Muscle layer of duodenum (tissue), 2 donors: ENCODE data around the gene THRB.

Experiments used
- H3K27ac ChIP-seq: one replicate; pipeline ENCODE4 v1.7.0; 2013; ENCODE audit warnings: mild to moderate bottlenecking, low read length
- H3K27me3 ChIP-seq: one replicate; pipeline ENCODE4 v1.7.0; 2013; ENCODE audit warnings: low read depth, mild to moderate bottlenecking, control low read depth, low read length
- H3K36me3 ChIP-seq, 2 donors: one replicate each; pipeline ENCODE4 v1.7.0; 2013; ENCODE audit warnings: low read length in 2 of 2, control low read depth in 1 of 2, mild to moderate bottlenecking in 1 of 2; ENCODE audit not compliant: insufficient read depth in 2 of 2, control insufficient read depth in 1 of 2
- H3K4me1 ChIP-seq, 2 donors: one replicate each; pipeline ENCODE4 v1.7.0; 2013; ENCODE audit warnings: low read length in 2 of 2, mild to moderate bottlenecking in 2 of 2, control low read depth in 1 of 2, moderate library complexity in 1 of 2; ENCODE audit not compliant: insufficient read depth in 2 of 2, control insufficient read depth in 1 of 2
- H3K4me3 ChIP-seq, 2 donors: one replicate each; pipeline ENCODE4 v1.7.0; 2013; ENCODE audit warnings: low read length in 2 of 2, low read depth in 1 of 2, mild to moderate bottlenecking in 1 of 2
- H3K9me3 ChIP-seq, 2 donors: one replicate each; pipeline ENCODE4 v1.7.0; 2013; ENCODE audit warnings: low read length in 2 of 2, control low read depth in 1 of 2, mild to moderate bottlenecking in 1 of 2; ENCODE audit not compliant: control insufficient read depth in 1 of 2
- donor health status: healthy.

THRB gene

DNA sequence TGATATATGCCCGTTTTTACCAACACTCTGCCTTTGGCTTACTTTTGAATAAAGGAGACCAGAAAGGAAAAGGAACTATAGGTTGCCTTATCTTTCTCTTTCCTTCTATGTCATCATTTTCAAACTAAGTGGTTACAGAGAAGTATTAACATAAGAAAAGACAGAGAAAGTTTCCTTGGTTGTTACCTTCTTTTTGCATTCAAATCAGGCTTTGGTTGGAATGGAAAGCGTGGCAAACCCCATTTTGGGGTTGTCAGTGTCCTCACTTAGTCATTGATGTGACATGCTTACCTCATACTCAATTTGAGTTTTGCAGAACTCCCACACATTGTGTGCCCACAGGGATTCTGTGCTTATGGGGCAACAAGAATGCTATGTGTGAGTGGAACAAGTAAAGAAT lies 3.7 kb upstream of the THRB start:
- no peaks in the 10 kb centered on the region for H3K36me3 ChIP-seq
- no peaks in the 10 kb centered on the region for H3K27me3 ChIP-seq

DNA sequence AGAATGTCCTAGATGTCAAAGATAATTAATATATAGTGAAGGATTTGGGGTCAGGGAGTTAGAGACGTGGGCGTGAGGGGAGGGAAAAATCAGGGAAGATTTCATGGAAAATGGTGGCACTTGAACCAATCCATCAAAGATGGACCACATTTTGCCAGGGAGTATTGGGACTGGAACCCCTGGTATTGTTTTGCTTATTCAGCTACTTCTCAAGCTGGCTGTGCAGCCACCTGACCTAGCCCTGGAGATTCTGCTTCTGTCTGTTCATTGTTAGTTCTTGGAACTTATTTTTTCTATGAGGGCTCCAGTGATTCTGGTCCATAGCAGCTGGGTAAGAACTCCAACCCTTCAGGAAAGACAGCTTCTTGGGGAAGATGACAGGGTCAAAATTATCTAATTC lies 3.3 kb upstream of the THRB start:
- Histone ChIP-seq H3K27ac (no peak overlapping the region), H3K4me3 (no peak overlapping the region), H3K36me3 (no peaks in the 10 kb centered on the region), H3K27me3 (no peaks in the 10 kb centered on the region), H3K4me1 (peaks cover 0 to 4% of the 10 kb centered on the region in 2 donors), H3K9me3 (no peaks in the 10 kb centered on the region)

More for the DNA sequence above, 3.7 kb upstream of the THRB start:
- peaks cover 0 to 4% of the 10 kb centered on the region in 2 donors for H3K4me1 ChIP-seq
- no peak overlapping the region for H3K4me3 ChIP-seq
- H3K9me3 ChIP-seq = no peaks in the 10 kb centered on the region
- no peak overlapping the region for H3K27ac ChIP-seq

DNA sequence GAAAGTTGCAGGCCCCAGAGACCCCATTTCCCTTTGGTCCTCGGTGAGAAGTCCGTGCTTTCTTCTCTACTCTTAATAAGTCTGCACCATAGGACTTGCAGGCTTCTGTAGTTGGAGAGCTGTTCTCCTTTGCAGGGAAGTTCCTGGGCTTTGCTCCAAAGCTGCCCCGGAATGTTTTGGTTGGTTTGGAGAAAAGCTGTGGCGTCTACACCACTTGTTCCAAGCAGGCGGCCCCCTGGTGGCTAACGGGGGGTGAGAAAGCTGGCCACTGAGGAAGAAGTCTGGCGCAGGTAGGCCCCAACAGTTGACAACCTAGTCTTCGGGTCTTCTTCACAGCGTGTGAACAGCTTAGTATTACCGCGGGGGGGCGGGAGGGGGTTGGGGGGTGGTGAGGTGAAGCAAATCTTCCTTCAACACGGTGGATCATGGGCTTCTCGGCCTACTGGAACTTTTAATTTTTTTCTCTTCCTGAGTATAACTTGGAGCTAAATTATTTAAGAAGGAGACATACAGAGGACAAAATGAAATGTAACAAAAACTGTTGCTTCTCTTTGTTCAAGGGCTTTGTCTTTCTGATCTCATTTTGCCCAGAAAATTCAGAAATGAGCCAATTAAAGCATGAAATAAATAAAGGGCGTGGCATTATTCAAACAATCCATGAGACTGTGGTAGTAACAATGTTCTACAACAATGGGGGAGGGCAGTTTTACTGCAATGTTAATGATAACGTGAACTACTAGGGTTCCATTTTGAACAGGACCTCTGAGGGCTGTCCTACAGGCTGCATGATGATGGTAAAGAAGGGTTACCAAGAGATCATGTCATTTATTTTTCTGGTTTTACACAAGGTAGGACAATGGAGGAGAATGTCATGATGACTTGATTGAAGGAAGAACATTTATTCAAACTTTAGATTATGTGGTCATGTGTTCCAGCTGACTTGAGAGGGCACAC lies 2.2 kb upstream of the THRB start:
- Histone ChIP-seq H3K4me3 (no peak overlapping the region), H3K4me1 (peaks cover 0 to 4% of the 10 kb centered on the region in 2 donors), H3K27ac (no peak overlapping the region), H3K27me3 (no peaks in the 10 kb centered on the region), H3K36me3 (no peaks in the 10 kb centered on the region), H3K9me3 (no peaks in the 10 kb centered on the region)

DNA sequence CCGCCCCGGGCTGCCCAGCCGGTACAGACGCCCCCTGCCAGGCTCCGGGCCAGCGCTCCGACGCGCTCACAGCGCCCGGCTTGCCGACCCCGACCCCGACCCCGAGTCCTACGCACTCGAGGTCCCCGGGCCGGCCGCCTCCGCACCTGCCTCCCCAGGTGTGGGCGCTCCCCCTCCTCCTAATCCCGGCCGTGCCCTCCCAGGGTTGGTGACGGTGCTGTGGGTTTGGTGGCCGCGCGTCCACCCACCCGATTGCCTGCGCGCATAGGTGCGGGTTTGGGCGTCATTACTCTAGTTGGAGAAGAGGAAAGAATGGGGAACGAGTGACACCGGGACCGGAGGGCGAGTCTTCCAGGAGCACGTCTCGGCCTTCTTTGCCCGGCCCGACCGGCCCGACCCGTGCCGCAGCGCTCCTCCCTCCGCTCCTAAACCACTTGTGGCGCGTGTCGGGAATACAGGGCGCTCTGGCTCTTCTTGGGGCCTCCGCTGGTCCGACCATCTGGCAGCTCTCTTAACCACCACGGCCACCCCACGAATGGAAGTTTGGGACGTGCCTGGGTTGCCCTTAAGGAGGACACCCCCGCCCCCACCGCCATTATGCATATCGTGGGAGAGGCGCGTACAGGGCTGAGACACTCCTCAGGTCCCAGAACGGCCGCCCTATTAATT lies 810 bp upstream of the THRB start:
- Histone ChIP-seq H3K27ac (no peak overlapping the region), H3K4me3 (peak overlapping the region; percentile 66 to 70), H3K9me3 (no peaks in the 10 kb centered on the region), H3K36me3 (no peaks in the 10 kb centered on the region), H3K27me3 (no peaks in the 10 kb centered on the region), H3K4me1 (peaks cover 0 to 4% of the 10 kb centered on the region in 2 donors)

DNA sequence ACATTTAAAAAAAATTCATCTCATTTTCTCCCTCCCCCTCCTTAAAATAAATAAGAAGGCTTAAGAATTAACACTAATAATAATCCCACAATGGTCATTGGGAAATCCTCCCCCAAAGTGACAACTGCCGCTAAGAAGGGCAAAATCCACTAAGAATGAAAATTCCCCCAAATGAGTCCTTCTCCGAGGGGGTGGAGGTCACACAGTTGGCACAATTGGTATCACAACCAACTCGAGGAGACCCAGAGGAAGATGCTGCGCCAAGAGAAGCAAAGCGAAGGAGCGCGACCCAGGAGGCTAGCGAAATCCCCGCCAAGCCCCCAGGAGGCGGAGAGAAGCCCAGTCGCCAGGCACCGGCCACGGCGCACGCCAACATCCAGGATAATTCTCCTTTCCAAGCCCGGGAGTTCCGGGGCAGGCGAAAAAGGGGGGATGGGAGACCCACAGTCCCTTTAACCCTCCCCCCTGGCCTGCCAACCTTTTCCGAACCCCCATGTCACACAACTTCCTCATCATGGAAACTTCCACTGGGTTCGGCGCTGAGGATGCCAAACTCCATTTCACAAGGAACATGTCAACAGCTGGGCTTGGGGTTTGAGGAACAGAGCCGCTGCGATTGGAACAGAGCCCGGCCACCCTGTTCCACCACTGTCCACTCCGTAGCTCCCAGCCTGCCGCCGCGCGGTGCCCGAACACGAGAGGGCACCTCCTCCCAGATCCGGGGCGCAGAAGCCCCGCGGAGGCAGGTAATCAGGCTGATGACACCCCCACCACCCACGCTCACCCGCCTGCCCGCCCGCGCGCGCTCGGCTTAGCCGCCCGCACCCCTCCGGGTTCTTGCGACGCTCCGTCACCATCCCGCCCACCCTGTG lies 668 bp downstream of the THRB start:
- Histone ChIP-seq H3K36me3 (no peaks in the 10 kb centered on the region), H3K27ac (peak overlapping the region; percentile 60), H3K4me3 (peak overlapping the region; percentile 66 to 70), H3K4me1 (peaks cover 0 to 7% of the 10 kb centered on the region in 2 donors), H3K27me3 (no peaks in the 10 kb centered on the region), H3K9me3 (no peaks in the 10 kb centered on the region)

DNA sequence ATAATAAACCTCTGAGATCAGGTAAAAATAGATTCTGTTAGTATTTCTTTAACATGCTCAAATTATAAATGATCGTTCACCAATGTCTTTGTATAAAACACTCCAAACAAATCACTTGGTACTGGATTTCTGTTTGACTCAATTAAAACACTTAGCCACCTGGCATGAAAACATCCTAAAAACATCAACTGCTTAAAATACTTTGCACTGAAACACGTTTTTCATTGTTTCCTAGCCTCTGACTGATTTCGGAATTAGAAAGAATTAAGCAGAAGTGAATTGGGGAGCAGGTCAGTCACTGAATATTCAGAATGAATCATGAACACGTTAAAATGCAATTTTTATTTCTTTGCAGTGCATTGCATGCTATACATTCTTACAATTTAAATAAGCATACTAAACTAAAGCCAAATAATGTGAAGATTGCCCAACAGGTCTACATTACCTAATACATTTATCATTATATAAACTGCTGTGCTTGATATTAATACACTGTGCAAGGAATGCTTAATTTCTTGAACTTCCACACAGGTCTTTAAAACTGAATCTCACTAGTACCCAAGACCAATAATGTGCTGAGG lies 1.6 kb downstream of the THRB start:
- Histone ChIP-seq H3K4me1 (peaks cover 0 to 9% of the 10 kb centered on the region in 2 donors), H3K4me3 (peak overlapping the region in 1 of 2 donors; percentile 66), H3K36me3 (no peaks in the 10 kb centered on the region), H3K27ac (no peak overlapping the region), H3K27me3 (no peaks in the 10 kb centered on the region), H3K9me3 (no peaks in the 10 kb centered on the region)

DNA sequence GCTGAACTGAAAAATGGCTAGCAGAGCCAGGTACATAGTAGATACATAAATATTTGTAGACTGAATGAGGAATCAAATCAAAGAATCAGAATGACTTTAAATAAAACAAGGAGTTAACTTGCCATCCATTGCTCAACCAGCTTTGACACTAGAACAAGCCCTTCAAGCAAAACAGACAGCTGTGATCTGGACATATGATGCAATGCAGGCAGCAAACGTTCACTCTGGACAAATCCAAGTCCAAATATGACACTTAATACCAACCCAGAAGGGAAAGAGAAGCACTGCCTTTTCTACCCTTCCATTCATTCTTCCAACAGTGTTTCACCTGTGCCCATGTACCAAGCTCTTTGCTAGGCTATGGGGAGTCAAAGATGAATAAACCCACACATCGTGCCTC lies 4.5 kb downstream of the THRB start:
- Histone ChIP-seq H3K4me1 (peaks cover 0 to 28% of the 10 kb centered on the region in 2 donors), H3K4me3 (no peak overlapping the region), H3K27ac (no peak overlapping the region), H3K9me3 (no peaks in the 10 kb centered on the region), H3K27me3 (no peaks in the 10 kb centered on the region), H3K36me3 (no peaks in the 10 kb centered on the region)

DNA sequence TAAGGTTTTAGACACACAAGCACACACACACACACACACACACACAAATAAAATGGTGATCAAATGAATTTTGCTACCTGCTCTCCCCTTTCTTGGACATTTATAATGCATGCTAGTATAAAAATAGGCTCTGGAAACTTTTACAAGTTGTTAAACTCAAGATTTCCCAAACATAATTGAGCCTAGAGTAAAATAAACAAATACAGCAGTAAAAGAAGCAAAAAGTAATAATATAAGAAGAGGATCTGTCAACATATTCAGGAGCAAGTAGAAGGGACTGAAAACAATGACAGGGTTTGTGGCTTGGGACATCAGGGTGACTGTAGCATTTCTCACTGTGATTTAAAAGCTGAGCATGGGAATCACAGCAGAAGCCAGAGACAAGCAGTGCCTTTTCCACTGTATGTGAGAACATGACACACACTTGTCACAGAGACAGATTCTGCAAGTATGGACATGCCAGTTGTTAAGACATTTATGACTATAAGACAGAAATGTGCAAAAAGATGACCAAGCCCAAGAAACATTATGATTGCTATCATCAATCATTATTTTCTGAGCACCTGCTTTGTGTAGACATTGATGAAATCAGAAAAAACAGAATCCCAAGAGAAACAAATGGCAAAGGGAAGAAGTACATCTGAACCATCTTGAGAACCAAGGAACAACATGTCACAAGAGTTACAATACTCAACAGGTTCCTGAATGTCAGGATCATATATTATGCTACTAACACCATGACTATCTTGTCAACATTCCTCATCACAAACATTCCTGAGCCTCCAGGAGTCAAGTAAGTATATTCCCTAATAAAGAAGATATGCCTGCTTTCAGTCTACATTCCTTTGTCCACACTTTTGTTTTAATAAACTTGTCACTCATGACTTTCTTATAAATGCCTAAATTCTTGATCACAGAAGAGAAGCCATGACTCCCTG lies 7.1 kb downstream of the THRB start:
- no peaks in the 10 kb centered on the region for H3K27me3 ChIP-seq
- no peaks in the 10 kb centered on the region for H3K9me3 ChIP-seq
- peaks cover 0 to 30% of the 10 kb centered on the region in 2 donors for H3K4me1 ChIP-seq
- no peak overlapping the region for H3K4me3 ChIP-seq
- no peak overlapping the region for H3K27ac ChIP-seq
- H3K36me3 ChIP-seq = no peaks in the 10 kb centered on the region

DNA sequence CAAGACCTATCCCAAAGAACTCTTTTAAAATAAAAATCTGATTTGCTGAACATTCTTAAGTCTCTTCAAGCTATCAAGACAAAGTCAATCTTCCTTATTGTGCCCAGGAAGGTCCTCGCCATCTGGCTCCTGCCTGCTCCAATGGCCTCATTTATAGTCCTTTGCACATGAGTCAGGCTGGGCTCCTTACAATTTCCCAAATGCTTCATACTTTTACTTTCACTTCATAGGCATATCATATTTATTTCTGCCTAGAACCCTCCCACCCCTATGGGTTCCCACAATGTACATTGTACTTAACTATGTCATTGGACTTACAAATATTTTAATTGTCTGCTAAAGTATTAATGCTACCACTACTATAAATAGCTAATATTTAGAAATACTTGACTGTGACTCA lies 9.1 kb downstream of the THRB start:
- no peaks in the 10 kb centered on the region for H3K27me3 ChIP-seq
- H3K27ac ChIP-seq = no peak overlapping the region
- peaks cover 0 to 37% of the 10 kb centered on the region in 2 donors for H3K4me1 ChIP-seq
- no peaks in the 10 kb centered on the region for H3K9me3 ChIP-seq
- H3K36me3 ChIP-seq = no peaks in the 10 kb centered on the region
- H3K4me3 ChIP-seq = no peak overlapping the region

DNA sequence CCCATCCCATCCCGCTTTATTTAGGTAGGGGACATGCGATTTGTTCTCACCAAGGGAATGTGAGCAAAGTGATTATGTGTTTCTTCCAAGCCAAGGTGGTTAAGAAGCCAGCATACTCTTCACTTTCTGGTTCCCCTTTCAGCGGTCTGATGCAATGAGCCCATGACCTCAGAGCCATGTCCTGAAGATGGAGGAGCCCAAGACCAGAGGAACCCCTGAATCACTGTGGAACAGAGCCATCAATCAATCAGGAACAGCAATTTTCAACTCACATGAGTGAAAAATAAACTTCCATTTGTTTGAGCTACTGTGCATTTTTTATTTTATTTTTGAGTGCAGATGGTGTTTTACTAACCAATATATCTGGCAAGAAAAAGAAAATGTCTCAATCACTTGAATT lies 10.8 kb downstream of the THRB start:
- Histone ChIP-seq H3K27me3 (no peaks in the 10 kb centered on the region), H3K4me1 (peaks cover 0 to 34% of the 10 kb centered on the region in 2 donors), H3K27ac (no peak overlapping the region)

More for the DNA sequence above, 10.8 kb downstream of the THRB start:
- no peak overlapping the region for H3K4me3 ChIP-seq
- no peaks in the 10 kb centered on the region for H3K9me3 ChIP-seq
- H3K36me3 ChIP-seq = no peaks in the 10 kb centered on the region
